Mononuclear cell (primary cell): ENCODE data around the gene SLCO2B1. TPM values are rescaled to one million over a fixed set of nuclear protein-coding genes. Genes with fewer than 3 reads are reported as not detected.

Source experiments
- H3K27me3 ChIP-seq: 2 replicates; pipeline ENCODE4 v1.6.0; 2011; ENCODE audit warnings: low read length, control low read depth; ENCODE audit not compliant: insufficient read depth
- H3K4me1 ChIP-seq: 2 replicates; pipeline ENCODE4 v1.5.1; 2011; ENCODE audit warnings: mild to moderate bottlenecking, low read length, control low read depth; ENCODE audit not compliant: insufficient read depth
- H3K4me3 ChIP-seq: 2 replicates; pipeline ENCODE4 v1.5.1; 2011; ENCODE audit warnings: mild to moderate bottlenecking, low read length, moderate library complexity
- H3K9me3 ChIP-seq: 2 replicates; pipeline ENCODE4 v1.5.1; 2011; ENCODE audit warnings: low read depth, mild to moderate bottlenecking, control low read depth, low read length
- total RNA-seq: library from RNA; depleted of rRNA; stranded (reverse); fragments of >200 nt; gene quantifications from one replicate; pipeline ENCODE4 v1.2.3, GENCODE V29; 2012

SLCO2B1 gene
- total RNA-seq, 1 donor = not detected

DNA sequence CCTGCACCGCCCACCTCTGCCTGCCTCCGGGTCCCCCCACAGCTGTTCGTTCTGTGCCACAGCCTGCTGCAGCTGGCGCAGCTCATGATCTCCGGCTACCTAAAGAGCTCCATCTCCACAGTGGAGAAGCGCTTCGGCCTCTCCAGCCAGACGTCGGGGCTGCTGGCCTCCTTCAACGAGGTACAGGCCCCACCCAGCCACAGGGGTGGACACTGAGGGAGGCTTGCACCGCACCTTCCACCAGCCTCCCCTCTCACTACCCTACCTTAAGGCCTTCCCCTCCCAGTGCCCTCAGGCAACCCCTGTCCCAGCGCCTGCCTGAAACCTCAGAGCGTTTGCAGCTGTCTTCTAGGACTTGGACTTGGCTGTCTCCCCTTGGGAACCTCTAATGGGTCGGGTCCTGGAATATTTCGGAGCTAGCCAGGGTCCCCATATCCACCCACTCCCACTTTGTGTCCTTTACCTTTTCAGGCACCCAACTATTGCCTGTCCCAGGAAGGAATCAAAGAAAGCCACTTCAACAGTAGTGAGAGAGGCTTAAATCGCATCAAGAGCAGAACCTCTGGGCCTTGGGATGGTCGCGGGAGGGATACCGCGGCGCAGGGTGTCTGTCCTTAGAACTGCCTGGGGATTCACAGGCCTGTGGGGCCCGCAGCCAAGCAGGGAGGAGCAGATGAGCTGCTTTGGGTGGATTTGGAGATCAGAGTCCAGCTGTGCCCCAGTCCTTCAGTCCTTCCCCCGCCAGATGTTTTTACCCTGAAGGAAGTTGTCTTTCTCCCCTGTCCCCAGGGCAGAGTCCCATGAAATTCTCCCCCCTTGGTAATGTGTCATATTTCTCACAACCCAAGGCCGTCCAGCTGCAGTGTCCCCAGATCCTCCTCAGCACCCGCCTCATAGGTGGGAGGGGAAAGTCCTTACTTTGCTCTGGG is 13.3 kb downstream of the SLCO2B1 start:
- H3K4me3 ChIP-seq = no peak overlapping the region
- no peaks in the 10 kb centered on the region for H3K27me3 ChIP-seq
- no peaks in the 10 kb centered on the region for H3K9me3 ChIP-seq
- no peaks in the 10 kb centered on the region for H3K4me1 ChIP-seq

DNA sequence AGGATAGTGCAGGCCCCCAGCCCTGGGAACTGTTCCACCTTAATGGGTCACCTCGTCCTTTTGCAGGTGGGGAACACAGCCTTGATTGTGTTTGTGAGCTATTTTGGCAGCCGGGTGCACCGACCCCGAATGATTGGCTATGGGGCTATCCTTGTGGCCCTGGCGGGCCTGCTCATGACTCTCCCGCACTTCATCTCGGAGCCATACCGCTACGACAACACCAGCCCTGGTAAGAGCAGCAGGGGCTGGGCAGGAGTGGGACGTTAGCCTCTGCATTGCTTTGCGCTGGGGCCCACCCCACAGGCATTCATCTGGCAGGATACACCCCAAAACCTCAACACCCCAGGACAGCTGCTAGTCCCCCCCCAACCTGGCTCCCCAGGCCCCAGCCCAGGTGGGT is 14.8 kb downstream of the SLCO2B1 start:
- no peaks in the 10 kb centered on the region for H3K4me1 ChIP-seq
- no peak overlapping the region for H3K4me3 ChIP-seq
- no peaks in the 10 kb centered on the region for H3K27me3 ChIP-seq
- H3K9me3 ChIP-seq = no peaks in the 10 kb centered on the region

DNA sequence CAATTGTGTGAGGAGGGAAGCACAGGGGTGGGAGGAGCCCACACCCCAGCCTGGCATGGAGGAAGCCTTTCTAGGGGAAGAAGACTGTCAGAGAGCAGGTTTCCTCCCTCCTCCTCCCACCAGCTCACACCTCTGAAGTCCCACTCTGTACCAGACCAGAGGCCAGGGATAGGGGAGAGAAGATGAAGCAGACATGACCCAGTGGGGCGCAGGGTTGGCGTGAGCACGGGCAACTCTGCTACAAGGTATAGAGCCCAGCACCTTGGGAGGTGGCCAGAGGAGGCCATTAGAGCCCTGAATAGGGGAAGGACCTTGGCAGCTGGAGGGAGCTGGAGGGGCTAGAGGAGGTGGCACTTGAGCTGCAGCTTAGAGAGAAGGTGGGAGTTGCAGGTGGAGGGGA is 15.9 kb downstream of the SLCO2B1 start:
- no peaks in the 10 kb centered on the region for H3K4me1 ChIP-seq
- no peaks in the 10 kb centered on the region for H3K9me3 ChIP-seq
- no peaks in the 10 kb centered on the region for H3K27me3 ChIP-seq
- H3K4me3 ChIP-seq = no peak overlapping the region

DNA sequence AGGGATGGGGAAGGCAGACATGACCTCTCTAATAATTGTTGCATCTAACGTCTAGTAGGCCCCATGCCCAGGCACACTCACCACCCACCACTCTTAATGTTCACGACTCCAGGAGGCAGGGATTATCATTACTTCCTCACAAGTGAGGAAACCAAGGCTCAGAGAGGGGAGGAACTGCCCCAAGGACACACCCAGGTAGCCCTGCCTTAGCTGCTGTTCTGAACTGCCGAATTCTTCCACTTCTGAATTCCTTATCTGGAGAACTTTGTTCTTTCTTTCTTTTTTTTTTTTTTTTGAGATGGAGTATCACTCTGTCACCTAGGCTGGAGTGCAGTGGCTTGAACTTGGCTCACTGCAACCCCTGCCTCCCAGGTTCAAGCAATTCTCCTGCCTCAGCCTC is 16.7 kb downstream of the SLCO2B1 start:
- no peaks in the 10 kb centered on the region for H3K4me1 ChIP-seq
- no peaks in the 10 kb centered on the region for H3K9me3 ChIP-seq
- no peaks in the 10 kb centered on the region for H3K27me3 ChIP-seq
- no peak overlapping the region for H3K4me3 ChIP-seq

DNA sequence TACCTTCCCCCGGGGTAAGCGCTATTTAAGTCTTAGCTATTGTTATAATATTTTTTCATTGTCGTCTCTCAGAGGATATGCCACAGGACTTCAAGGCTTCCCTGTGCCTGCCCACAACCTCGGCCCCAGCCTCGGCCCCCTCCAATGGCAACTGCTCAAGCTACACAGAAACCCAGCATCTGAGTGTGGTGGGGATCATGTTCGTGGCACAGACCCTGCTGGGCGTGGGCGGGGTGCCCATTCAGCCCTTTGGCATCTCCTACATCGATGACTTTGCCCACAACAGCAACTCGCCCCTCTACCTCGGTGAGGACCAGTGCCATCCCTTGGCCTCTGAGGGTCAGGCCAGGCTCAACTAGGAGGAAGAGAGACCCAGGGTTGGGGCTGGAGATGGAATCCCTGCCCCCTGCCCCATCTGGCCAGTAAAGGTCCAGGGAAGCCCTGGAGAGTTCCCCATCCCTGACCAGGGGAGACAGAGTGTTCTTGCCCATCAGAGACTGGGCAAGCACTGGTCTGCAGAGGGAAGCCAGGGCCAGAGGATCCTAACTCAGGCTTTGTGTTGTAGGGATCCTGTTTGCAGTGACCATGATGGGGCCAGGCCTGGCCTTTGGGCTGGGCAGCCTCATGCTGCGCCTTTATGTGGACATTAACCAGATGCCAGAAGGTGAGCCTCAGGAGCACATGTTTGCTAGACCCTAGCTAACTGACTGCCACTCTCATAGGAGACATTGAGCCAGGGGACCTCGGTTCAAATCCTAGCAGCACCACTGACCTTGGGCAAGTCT is 18.4 kb downstream of the SLCO2B1 start:
- H3K27me3 ChIP-seq = no peaks in the 10 kb centered on the region
- H3K9me3 ChIP-seq = no peaks in the 10 kb centered on the region
- peaks cover 2% of the 10 kb centered on the region for H3K4me1 ChIP-seq
- H3K4me3 ChIP-seq = no peak overlapping the region

DNA sequence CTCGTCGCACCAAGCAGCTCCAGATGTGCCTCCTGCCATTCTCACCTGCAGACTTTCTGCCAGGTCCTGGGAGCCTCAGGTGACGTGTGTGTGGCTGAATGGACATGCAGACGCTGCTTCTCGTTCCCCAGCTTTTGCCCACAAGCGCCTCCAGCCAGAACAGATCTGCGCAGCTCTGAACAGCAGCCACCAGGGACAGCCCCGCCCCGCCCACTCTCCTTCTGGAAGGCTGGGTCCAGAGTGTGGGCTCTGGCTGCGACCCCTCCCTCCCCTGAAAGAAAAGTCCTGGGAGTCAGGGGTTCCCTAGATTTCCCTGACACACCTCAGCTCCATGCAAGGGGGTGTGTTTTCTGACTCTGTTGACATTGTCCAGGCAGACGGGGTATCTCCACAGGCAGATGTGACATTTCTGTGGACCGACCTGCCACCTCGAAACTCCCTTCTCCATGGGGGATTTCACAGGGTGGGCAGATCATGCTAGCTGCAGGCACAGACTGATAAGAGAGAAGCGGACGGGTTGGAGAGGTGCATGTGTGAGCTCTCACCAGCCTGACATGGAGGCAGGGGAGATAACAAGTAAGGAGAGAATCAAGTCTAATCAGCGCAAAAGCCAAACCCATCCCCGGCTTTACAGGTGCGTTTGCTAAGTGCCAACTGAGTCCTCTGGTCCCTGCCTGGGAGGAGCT is 19.8 kb downstream of the SLCO2B1 start:
- H3K9me3 ChIP-seq = no peaks in the 10 kb centered on the region
- peaks cover 16% of the 10 kb centered on the region for H3K4me1 ChIP-seq

DNA sequence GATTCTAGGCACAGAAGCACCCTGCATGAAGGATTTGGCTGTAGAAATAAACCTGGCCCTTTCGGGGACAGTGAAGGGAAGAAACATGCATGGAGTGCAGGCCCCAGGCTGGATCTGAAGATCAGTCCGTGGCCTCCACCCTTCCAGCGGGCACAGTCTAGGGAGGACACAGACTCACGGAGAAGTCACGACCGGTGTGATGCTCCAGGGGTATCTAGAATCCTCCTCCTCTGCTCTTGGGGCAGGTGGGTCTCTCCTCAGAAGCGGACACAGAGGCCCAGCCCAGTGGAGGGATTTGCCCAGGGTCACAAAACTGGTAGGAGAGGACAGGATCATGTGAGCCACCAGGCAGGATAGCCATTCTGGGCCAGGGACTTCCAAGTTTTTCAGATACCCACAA is 22.4 kb downstream of the SLCO2B1 start:
- no peaks in the 10 kb centered on the region for H3K27me3 ChIP-seq
- H3K9me3 ChIP-seq = no peaks in the 10 kb centered on the region
- peaks cover 23% of the 10 kb centered on the region for H3K4me1 ChIP-seq
- H3K4me3 ChIP-seq = no peak overlapping the region

More for the DNA sequence above, 19.8 kb downstream of the SLCO2B1 start:
- no peak overlapping the region for H3K4me3 ChIP-seq
- H3K27me3 ChIP-seq = no peaks in the 10 kb centered on the region

DNA sequence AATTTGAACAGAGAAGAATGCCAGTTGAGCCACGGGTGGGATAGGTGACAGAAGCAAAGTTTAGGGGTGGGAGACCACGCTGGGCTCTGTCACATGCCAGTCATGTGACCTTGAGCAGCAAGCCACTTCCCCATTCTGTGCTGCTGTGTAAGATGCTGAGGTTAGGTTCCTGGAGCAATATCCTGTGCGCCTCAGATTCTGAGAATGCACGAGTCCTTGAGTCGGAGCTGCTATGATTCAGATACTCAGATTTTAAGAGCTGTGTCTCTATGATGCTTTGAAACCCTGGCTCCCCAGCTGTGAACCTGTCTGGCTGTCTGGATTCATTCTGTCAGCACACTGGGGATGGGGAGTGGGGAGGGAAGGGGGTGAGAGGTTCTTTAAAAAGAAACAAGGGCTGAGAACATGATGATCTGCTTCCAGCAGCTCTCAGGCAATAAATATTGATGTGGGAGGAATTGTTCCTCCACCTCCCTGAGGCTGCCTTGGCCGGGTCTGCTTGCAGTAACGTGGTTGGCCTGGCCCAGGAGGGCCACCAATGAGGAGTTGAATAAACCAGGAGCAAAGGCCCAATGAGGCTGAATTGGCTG is 24.0 kb downstream of the SLCO2B1 start:
- H3K4me3 ChIP-seq = no peak overlapping the region
- H3K4me1 ChIP-seq = peaks cover 23% of the 10 kb centered on the region
- H3K9me3 ChIP-seq = no peaks in the 10 kb centered on the region
- no peaks in the 10 kb centered on the region for H3K27me3 ChIP-seq

DNA sequence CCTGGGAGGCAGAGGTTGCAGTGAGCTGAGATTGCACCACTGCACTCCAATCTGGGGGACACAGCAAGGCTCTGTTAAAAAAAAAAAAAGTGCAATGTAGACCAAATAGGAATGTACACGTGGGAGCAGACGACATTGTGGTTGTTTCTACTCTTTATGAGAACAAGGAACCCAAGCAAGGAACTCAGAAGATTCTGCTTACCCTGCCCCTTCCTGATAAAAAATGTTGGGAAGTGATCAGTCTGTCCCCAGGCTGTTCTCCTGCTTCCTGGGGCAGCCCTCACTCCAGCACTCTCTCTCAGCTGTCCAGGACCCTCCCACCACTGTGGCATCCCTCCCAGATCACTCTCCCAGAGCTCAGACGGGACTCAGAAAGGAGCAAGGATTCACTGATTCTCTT is 31.8 kb downstream of the SLCO2B1 start:
- Histone ChIP-seq H3K9me3 (no peaks in the 10 kb centered on the region), H3K4me3 (no peak overlapping the region), H3K4me1 (peaks cover 15% of the 10 kb centered on the region), H3K27me3 (no peaks in the 10 kb centered on the region)

DNA sequence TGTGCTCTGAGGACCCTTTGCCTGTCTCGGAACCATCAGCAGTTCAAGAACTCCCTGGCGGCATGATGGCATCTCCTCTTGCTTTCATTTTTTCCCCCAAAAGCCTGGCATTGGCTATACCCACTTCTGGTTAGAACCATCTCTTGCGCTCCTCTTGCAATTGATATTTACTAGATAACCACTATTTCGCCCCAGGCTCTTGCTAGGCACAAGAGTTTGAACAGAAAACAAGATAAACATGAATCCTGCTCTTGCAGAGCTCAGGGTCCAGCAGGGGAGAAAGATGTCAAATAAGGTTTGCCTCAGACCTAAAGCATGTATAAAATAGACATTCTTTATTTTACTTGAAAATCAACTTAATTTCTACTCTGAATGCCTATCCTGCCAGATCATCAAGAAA is 33.1 kb downstream of the SLCO2B1 start:
- peaks cover 15% of the 10 kb centered on the region for H3K4me1 ChIP-seq
- no peaks in the 10 kb centered on the region for H3K27me3 ChIP-seq
- H3K4me3 ChIP-seq = no peak overlapping the region
- no peaks in the 10 kb centered on the region for H3K9me3 ChIP-seq

DNA sequence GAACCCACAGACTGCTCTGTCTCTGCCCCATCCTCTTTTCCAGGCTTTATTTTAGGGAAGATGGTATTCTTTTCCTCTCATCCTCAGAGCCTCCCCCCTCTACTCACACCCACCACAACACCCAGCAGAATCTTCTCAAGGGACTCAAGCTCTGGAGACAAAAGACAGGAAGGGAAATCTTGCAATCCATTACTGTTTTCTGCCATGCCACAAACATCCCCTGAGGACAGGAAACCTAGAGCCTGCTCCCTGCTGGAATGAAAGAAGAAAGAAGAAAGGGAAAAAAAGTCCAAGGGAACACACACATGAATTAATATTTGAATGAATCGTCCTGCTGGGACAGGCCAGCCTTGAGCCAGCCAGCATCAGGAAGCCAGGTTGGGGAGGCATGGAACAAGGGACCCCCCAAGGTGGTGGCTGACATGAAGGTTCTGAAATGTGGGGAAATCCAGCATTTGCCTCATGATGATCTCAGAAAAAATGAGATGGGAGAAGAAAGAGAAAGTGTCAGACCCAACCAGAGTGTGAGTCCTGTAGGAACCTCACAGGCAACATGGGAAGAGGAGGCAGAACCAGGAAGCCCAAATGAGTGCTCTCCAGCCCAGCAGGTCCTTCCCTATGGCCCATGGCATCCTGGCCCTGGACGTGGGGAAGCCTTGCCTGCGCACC is 34.0 kb downstream of the SLCO2B1 start:
- Histone ChIP-seq H3K4me3 (no peak overlapping the region), H3K4me1 (peaks cover 15% of the 10 kb centered on the region), H3K9me3 (no peaks in the 10 kb centered on the region), H3K27me3 (no peaks in the 10 kb centered on the region)

DNA sequence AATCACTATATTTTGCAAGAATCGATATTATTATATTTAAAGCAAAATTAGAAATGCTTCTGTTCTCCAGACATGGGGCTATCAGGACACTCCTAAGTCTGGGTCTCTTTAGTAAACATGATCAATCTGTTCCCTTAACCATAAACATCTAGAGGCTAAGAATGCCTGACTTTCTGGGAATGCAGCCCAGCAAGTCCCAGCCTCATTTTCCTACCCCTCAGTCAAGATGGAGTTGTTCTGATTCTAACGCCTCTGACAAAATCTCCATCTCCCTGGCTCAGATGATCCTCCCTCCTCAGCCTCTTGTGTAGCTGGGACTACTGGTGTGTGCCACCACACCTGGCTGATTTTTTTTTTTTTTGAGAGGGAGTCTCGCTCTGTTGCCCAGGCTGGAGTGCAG is 35.0 kb downstream of the SLCO2B1 start:
- H3K9me3 ChIP-seq = no peaks in the 10 kb centered on the region
- H3K4me3 ChIP-seq = no peak overlapping the region
- H3K4me1 ChIP-seq = peaks cover 12% of the 10 kb centered on the region
- H3K27me3 ChIP-seq = no peaks in the 10 kb centered on the region

DNA sequence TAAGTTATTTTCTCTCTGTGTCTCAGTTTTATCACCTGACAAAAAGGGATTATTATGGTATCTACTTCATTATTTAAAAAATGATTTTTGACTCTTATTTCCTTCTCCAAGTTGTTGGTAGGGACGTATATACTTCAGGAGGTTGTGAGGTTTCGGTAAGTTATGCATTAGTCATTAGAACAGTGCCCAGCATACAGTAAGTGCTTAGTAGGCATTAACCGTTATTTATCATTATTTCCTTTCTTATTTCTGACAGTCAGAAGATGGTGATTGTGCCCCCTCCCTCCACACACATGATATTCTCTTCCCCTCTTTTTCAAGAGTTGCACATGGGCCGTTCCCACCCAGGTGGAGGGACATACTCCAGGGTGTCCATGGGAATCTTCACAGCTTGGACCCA is 36.1 kb downstream of the SLCO2B1 start:
- H3K9me3 ChIP-seq = no peaks in the 10 kb centered on the region

DNA sequence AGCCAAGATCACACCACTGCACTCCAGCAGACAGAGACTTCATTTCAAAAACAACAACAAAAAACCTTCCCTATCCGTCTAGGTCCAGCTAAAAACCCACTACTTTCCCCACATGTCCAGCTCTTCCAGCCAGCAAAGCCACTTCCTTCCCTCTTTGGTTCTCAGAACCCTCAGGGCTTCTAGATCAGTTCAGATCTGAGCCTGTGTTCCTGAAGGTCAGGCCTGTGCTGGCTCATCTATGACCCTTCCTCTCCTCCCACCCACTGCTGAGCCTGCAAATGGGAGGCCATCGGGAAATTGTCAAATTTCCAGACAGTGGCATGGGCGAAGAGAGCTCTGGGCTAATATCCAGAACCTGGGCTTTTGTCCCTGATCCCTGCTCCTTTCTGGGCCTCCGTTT is 37.8 kb downstream of the SLCO2B1 start:
- no peaks in the 10 kb centered on the region for H3K9me3 ChIP-seq
- no peaks in the 10 kb centered on the region for H3K4me1 ChIP-seq
- H3K27me3 ChIP-seq = no peaks in the 10 kb centered on the region
- H3K4me3 ChIP-seq = no peak overlapping the region

More for the DNA sequence above, 36.1 kb downstream of the SLCO2B1 start:
- Histone ChIP-seq H3K4me1 (peaks cover 3% of the 10 kb centered on the region), H3K4me3 (no peak overlapping the region), H3K27me3 (no peaks in the 10 kb centered on the region)
